Keratinocyte (primary cell): Measurements from ENCODE around the gene CACNA1E.

ENCODE experiments used
- CTCF ChIP-seq, 3 experiments: IDR thresholded peaks in 1 of 3; conservative IDR thresholded peaks in 1 of 3; optimal IDR thresholded peaks in 1 of 3; 2 replicates in 2 of 3; 3 replicates in 1 of 3; pipeline versions ENCODE3 to v1.5.1; 2011; ENCODE audit warnings: low read length in 3 of 3, mild to moderate bottlenecking in 3 of 3, moderate library complexity in 2 of 3, control low read depth in 1 of 3, inconsistent platforms in 1 of 3; ENCODE audit not compliant: insufficient read depth in 2 of 3; ENCODE audit errors: extremely low read depth in 1 of 3
- EZH2 ChIP-seq: IDR thresholded peaks from one replicate; pipeline ENCODE4 v1.6.1; 2012; ENCODE audit warnings: inconsistent platforms, mild to moderate bottlenecking, low read length, moderate library complexity

DNA sequence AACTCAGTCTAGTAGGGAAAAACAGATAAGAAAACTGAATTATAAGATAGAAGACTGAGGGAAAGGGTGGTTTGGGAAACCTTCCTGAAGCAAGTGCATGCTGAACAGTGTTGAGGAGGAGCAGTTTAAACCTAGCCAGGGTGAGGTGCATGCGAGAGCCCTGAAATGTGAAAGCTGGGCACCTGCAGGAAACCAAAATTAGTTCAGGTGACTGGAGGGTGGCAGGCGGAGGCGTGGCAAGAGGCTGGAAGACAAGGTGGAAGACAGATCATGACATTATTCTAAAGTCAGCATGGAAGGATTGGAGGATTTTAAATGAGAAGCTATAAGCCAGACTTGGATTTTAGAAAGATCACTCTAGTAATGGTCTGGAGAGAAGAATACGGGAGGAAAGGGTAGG, 75.1 kb downstream of the CACNA1E start:
- TF ChIP-seq CTCF (optimal IDR thresholded peaks at IDR 0.05 in 1 of 3, IDR thresholded peaks at IDR 0.05 in 1 of 3, conservative IDR thresholded peaks at IDR 0.05 in 1 of 3; ENCODE audit: extremely low read depth in 1 of 3, insufficient read depth in 2 of 3, low read length in 3 of 3) (no peak), EZH2 (no peak)
